GM18502 (cell line): ENCODE data around the gene SORCS1.

Experiments
- ATAC-seq: cut with Tn5 transposase; IDR thresholded peaks from one replicate; pipeline ENCODE4 v1.9.1; 2021; ENCODE audit warnings: mild to moderate bottlenecking; ENCODE audit not compliant: unreplicated experiment, poor library complexity

The SORCS1 gene

GRCh38 chr10:106913348-106913747, 251.2 kb downstream of the SORCS1 start:
- ATAC-seq, result no peak

GRCh38 chr10:106911096-106911495, 253.4 kb downstream of the SORCS1 start:
- ATAC-seq, result no peak

DNA sequence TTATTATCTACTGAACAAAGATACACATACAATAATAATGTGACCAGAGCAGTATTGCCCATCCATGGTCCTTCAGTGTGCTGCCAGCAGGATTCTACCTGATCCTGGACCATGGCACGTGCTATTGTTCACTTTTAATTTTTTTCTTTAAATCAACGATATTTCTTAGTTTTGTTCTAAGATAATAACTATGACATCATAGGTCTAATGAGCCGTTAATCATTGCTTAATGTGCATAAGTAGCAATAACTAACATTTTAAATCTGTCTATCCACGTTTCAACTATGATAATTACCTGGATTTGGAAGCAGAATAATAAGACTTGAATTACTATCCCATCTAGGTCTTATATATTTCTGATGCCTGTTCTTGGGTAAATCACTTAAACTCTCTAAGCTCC, 253.8 kb downstream of the SORCS1 start:
- ATAC-seq, result no peak

GRCh38 chr10:106908225-106908624, 256.3 kb downstream of the SORCS1 start:
- ATAC-seq, result no peak

GRCh38 chr10:106904209-106904608, 260.3 kb downstream of the SORCS1 start:
- no peak for ATAC-seq

GRCh38 chr10:106903180-106903579, 261.3 kb downstream of the SORCS1 start:
- no peak for ATAC-seq

GRCh38 chr10:106900016-106900652, 264.4 kb downstream of the SORCS1 start:
- ATAC-seq, result peak; percentile 71

DNA sequence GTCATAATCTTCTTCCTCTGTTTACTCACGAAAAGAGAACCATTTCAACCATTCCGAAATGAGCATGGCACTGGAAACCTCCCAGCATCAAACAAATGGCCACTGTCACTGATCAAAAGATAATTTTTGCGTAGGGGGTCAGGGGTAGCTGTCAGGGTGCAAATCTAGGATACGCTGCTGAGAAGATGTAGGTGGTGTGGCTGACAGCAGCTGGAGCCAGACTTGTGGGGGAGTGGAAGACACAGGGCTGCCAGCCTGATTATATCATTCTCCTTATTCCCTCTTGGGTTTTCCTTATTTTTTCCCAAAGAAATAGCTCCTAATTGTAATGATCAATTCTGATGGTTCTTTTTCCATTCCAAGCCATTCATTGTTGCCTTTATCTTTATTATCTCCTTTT, 266.1 kb downstream of the SORCS1 start:
- ATAC-seq, result no peak

DNA sequence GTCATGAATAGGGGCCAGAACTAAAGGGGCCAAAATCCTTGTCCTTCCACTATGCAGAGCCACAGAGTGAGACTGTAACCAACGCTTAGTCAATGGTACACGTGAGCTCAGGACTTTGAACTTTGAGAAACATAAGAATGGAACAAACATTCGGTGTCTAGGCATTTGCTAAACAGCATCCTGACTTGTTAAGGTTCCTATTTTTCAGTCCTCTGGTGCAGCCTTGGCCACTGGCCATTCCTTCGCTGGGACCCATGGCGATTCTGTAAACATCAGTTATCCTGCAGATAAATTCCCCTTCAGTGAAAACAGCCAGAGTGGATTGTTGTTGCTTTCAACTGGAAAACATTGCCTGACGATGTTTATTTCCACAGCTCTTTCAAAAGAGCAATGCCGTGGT, 266.8 kb downstream of the SORCS1 start:
- no peak for ATAC-seq

GRCh38 chr10:106894692-106895091, 269.8 kb downstream of the SORCS1 start:
- no peak for ATAC-seq

GRCh38 chr10:106877574-106877973, 286.9 kb downstream of the SORCS1 start:
- ATAC-seq, result no peak

DNA sequence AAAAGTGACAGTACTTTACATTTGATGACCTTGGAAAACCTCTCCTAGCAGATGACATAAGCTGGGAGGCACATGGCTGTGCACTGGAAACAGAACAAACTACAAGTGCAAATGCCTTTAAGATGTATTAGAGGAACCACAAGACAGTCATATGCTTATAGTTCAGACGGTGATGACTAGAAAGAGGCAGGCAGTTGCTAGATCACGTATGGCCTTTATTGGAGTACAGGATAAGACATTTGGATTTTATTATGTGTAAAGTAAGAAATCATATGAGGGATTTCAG, 290.0 kb downstream of the SORCS1 start:
- ATAC-seq, result no peak

DNA sequence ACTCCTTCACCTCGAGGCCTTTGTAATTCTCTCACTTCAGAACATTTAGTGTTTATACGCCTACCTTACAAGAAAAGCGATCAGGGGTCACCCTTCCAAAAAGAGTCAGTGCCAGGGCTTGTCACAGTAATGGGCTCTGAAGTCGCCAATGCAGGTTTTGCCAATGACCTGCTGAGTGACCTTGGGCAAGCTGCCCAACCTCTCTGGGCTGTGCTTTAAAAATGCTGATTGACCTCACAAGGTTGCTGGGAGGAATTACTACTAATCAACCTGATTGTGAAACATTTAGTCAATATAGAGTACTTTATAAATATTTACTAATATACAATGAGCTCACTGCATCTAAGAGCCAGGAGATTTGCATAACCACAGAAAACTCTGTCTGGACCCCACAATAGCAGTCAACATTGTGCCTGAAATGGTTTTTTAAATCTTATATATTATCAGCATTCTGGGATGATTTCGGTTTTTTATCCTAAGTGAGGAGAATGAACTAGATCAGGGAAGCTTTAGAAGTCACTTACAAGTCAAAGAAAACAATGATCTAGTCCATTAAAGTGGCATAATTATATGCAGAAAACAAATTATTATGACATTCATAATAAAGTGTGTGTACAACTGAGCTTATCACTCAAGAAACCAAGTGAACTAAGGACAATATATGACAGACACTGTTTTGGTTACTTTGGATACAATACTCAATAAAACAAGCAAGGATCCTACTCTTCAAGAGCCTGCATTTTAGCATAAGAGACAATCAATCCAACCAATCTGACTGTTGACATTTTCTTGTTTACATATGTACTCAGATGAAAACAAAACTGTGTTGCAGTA, 290.5 kb downstream of the SORCS1 start:
- peak; percentile 44 for ATAC-seq

GRCh38 chr10:106872176-106872575, 292.3 kb downstream of the SORCS1 start:
- peak; percentile 69 for ATAC-seq

DNA sequence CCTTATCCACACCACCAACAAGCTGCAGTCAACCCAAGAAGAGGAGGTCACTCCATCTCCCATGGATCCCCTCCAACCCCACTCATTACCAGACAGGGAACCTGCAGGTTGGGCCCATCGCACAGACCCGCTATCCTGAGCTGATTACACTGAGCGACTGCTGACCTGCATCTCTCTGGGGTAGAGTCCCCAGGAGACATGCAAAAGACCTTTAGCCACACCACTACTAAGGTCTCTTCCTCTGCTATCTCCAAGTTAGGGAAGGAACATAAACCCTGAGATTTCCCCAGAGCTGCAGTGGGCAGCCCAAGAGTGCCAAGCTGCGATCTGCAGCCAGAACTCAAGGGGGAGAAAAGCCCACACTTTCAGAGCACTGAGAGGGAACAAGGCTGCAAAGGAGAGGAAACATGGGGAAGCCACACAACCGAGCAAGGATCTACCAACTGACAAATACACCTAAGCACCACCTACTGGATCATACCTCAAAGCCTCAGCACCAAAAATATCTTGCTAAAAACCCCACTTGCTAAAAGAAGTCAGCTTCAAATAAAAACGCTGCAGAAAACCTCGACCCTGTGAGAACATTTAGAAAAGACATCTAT, 298.2 kb downstream of the SORCS1 start:
- ATAC-seq, result peak; percentile 57

- ATAC-seq, result no peak
Measured at GRCh38 chr10:106864031-106864430, 300.5 kb downstream of the SORCS1 start.

- ATAC-seq, result no peak
Measured at GRCh38 chr10:106863549-106863948, 301.0 kb downstream of the SORCS1 start.

DNA sequence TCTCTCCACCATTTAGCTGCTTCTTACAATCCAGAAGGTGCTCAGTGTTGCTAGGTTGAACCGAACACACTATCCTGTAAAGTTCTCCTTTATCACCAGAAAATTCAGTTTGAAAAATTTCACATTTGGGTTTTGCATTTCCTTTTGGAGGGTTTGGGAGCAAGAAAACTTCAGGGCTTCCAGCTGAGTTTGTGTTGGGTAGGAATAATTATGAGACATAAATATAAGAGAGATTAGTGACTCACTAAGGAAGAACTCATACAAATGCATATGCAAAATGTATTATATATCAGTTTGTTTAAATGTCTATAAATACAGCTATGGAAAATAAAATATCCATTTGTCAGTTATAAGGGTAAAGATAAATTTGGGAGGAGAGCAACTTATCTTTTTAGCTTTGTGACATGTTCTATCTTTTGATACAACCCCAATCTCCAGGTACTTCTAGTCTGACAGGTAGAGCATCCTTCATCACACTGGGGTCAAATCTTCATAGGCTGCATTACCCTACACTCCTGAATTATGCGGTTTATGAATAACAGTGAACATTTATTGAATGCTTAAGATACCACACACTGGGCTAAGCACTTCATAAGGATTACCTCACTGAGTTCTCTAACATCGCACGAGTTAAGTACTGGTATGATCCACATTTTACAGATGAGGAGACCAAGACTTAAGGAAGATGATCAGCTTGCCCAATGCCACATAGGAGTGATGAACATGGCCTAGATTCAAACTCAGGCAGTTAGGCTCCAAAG, 304.4 kb downstream of the SORCS1 start:
- ATAC-seq, result no peak

- no peak for ATAC-seq
Measured at GRCh38 chr10:106857728-106858127, 306.8 kb downstream of the SORCS1 start.

DNA sequence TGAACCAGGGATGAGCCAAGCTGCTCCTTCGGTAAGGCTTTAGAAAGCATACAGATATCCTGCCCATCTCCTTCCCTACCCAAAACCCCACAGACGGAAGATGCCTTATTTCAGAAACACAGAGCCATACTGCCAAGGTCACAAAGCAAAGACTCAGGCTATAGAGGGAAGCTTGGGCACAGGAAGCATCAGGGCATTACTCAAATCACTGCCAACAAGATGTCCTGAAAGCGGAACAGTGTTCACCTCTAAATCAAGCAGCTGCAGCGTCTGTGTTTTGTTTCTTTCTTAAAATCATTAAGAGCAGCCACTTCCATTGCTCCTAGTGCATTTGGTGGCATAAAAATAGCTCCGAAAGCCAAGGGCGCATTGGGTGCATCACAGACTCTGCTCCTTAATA, 307.3 kb downstream of the SORCS1 start:
- no peak for ATAC-seq
